Lung (tissue), 12 donors: ENCODE results near the gene NBEAL1. TPM values are rescaled to one million over a fixed set of nuclear protein-coding genes. Genes with fewer than 3 reads are reported as not detected.
"Not testable (repeated sequence)": the region's sequence is repeated elsewhere in the genome, so short reads cannot be mapped to it uniquely, and the experiment has no call there.

Source experiments
- ATAC-seq: fragments of 200-7000 bp; cut with Tn5 transposase; one replicate; pipeline ENCODE4 v1.9.1; 2020; ENCODE audit warnings: moderate number of reproducible peaks; ENCODE audit not compliant: insufficient read depth, low FRiP score
- DNase-seq, 3 donors: peaks; one replicate each; pipeline ENCODE4 v3.0.0-alpha.2; 2013 to 2017
- H3K27ac ChIP-seq, 2 donors: one replicate each; pipeline ENCODE4 v1.5.1; 2013; ENCODE audit warnings: mild to moderate bottlenecking in 2 of 2, moderate library complexity in 2 of 2, control low read depth in 1 of 2, inconsistent platforms in 1 of 2, low read depth in 1 of 2, low read length in 1 of 2
- H3K27me3 ChIP-seq, 3 donors: one replicate each; pipeline ENCODE4 v1.5.1; 2013; ENCODE audit warnings: low read length in 2 of 3; ENCODE audit not compliant: control insufficient read depth in 3 of 3, insufficient read depth in 3 of 3
- H3K36me3 ChIP-seq, 4 donors: one replicate each; pipeline ENCODE4 v1.5.1; 2013; ENCODE audit warnings: low read length in 4 of 4, mild to moderate bottlenecking in 1 of 4, moderate library complexity in 1 of 4; ENCODE audit not compliant: control insufficient read depth in 4 of 4, insufficient read depth in 4 of 4
- H3K4me1 ChIP-seq, 5 donors: one replicate each; pipeline ENCODE4 v1.5.1; 2013; ENCODE audit warnings: low read length in 5 of 5, mild to moderate bottlenecking in 2 of 5, moderate library complexity in 1 of 5; ENCODE audit not compliant: control insufficient read depth in 5 of 5, insufficient read depth in 5 of 5
- H3K4me3 ChIP-seq: one replicate; pipeline ENCODE4 v1.5.1; 2013; ENCODE audit warnings: mild to moderate bottlenecking, control low read depth, moderate library complexity
- H3K9ac ChIP-seq, 2 donors: one replicate each; pipeline ENCODE4 v1.5.1; 2013; ENCODE audit warnings: low read length in 2 of 2, control low read depth in 1 of 2; ENCODE audit not compliant: insufficient read depth in 1 of 2
- H3K9me3 ChIP-seq, 4 donors: one replicate each; pipeline ENCODE4 v1.5.1; 2013; ENCODE audit warnings: low read length in 3 of 4, mild to moderate bottlenecking in 1 of 4, moderate library complexity in 1 of 4; ENCODE audit not compliant: control insufficient read depth in 4 of 4, insufficient read depth in 3 of 4
- CTCF ChIP-seq: IDR thresholded peaks from 2 replicates; pipeline ENCODE4 v1.5.1; 2012; ENCODE audit warnings: mild to moderate bottlenecking; ENCODE audit errors: control extremely low read depth, extremely low read depth
- WGBS, 2 donors: extraction: QIAGEN DNeasy Blood & Tissue Kit; methylation state at CpG; one replicate each; pipeline ENCODE4 v1.1.7; 2013; 5-methylcytosine and 5-hydroxymethylcytosine counted together
- polyA plus RNA-seq, 2 donors: library from polyadenylated mRNA; stranded (reverse); fragments of 200-250 nt; gene quantifications; one replicate each; pipeline ENCODE4 v1.2.1, GENCODE V29; 2013
- total RNA-seq, 2 donors: library from RNA; depleted of rRNA in 1 of 2; stranded (reverse); fragments of >200 nt in 1 of 2; gene quantifications; one replicate each; pipeline ENCODE4 v1.2.1, GENCODE V29; 2014 to 2021
- donor health status: control.
- donor health status: control.
- donor health status: Bipolar disorder and iron deficiency.
- donor health status: healthy.
- donor health status: DM: yes; HTN: yes; CAD: no.

NBEAL1 gene
- total and polyA plus RNA-seq, 4 donors: 5.9 to 138 (median 25.3) TPM

DNA sequence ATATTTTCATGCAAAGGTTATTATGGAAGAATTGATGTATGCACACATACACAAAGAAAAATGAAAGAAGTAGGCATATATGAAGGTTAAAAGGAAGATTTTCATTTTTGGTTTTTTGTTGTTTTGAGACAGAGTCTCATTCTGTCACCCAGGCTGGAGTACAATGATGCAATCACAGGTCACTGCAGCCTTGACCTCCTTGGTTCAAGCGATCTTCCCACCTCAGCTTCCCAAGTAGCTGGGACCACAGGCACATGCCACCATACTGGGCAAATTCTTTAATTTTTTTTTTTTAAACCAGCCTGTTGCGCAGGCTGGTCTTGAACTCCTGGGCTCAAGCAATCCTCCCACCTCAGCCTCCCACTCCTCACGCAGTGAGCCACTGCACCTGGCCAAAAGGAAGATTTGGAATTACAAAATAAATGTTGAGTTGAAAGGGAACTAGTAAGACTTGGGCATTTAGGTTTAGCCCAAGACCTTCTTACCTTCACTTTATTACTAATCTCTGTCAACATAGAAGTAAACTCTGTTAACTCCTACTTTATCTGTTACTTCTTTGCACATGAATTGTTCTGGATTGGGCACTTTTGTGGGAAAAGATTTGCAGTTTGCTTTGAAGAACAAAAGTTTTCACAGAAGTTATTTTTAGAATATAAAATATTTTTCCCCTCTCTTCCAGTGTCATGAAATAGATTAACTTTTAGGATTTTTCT is 31.7 kb upstream of the NBEAL1 start:
- DNase-seq (no peak), ATAC-seq (no peak)
- Histone ChIP-seq H3K9me3 (peaks cover 0 to 2% (median 0%) of the 10 kb centered on the region in 4 donors), H3K9ac (no peak overlapping the region), H3K36me3 (peaks cover 0 to 16% (median 7%) of the 10 kb centered on the region in 4 donors), H3K4me3 (no peak overlapping the region), H3K4me1 (no peaks in the 10 kb centered on the region), H3K27ac (no peak overlapping the region), H3K27me3 (no peaks in the 10 kb centered on the region)
- WGBS, 2 donors: 94 to 97% methylated on average over 3 of the region's 3 CpGs
- TF ChIP-seq CTCF: no peak

- DNase-seq (no peak), ATAC-seq (no peak)
- Histone ChIP-seq H3K4me3 (no peak overlapping the region), H3K4me1 (no peaks in the 10 kb centered on the region), H3K36me3 (peaks cover 0 to 1% (median 0%) of the 10 kb centered on the region in 4 donors), H3K27ac (no peak overlapping the region), H3K9me3 (no peaks in the 10 kb centered on the region), H3K9ac (no peak overlapping the region), H3K27me3 (no peaks in the 10 kb centered on the region)
- no peak for TF ChIP-seq CTCF
- 97 to 100% methylated on average over 1 of the region's 1 CpG for WGBS, 2 donors
These were observed 24.9 kb upstream of the NBEAL1 start for GRCh38 chr2:202989749-202990148.

- no peaks in the 10 kb centered on the region for H3K27me3 ChIP-seq
- no peaks in the 10 kb centered on the region for H3K9me3 ChIP-seq
- no peak overlapping the region for H3K9ac ChIP-seq
- no peak for TF ChIP-seq CTCF
- WGBS, 2 donors: 80 to 84% methylated on average over 3 of the region's 3 CpGs
- no peak overlapping the region for H3K27ac ChIP-seq
- ATAC-seq (no peak), DNase-seq (no peak)
- H3K4me3 ChIP-seq: no peak overlapping the region
- H3K36me3 ChIP-seq: peaks cover 0 to 1% (median 0%) of the 10 kb centered on the region in 4 donors
- H3K4me1 ChIP-seq: no peaks in the 10 kb centered on the region
These were observed 24.2 kb upstream of the NBEAL1 start for GRCh38 chr2:202990501-202990900.

DNA sequence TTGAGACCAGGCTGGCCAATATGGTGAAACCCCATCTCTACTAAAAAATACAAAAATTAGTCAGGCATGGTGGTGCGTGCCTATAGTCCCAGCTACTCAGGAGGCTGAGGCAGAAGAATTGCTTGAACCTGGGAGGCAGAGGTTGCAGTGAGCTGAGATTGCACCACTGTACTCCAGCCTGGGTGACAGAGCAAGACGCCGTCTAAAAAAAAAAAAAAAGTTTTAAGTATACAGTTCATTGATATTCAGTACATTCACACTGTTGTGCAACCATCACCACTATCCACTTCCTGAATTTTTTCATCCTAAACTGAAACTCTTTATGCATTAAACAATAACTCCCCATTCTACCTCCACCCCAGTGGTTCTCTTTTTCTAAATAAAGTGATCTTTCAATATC is 17.6 kb upstream of the NBEAL1 start:
- H3K4me1 ChIP-seq, ATAC-seq, H3K4me3 ChIP-seq, H3K9me3 ChIP-seq, H3K9ac ChIP-seq, H3K36me3 ChIP-seq, H3K27ac ChIP-seq, H3K27me3 ChIP-seq: not testable (repeated sequence)
- DNase-seq: peak in 2 of 3 donors; percentile 5 to 30
- WGBS, 2 donors: 19 to 45% methylated on average over 3 of the region's 3 CpGs
